HEK293T (cell line): Measurements from ENCODE around the gene FNTB.
A peak's percentile ranks its signal among the peaks of the same experiment; 100 is the strongest.

ENCODE experiments used
- CTCF ChIA-PET: fragments of 350-600 bp; formaldehyde crosslinking; extraction: SDS; loops from one replicate; lab custom pipeline; 2021; ENCODE audit warnings: antibody characterized with exemption, inconsistent platforms; lab: Yijun Ruan, JAX
- POLR2A ChIA-PET: fragments of 350-600 bp; formaldehyde crosslinking; extraction: SDS; loops from one replicate; lab custom pipeline; 2020; ENCODE audit warnings: antibody characterized with exemption, inconsistent platforms; lab: Yijun Ruan, JAX
- DNase-seq: peaks from one replicate; pipeline ENCODE4 v3.0.0; 2012; ENCODE audit warnings: mixed read lengths; ENCODE audit errors: extremely low spot score
- ARNT ChIP-seq: fragments of 450-650 bp; IDR thresholded peaks from 2 replicates; pipeline ENCODE4 v1.6.1; 2017; ENCODE audit warnings: mild to moderate bottlenecking
- BHLHE40 ChIP-seq: fragments of 450-650 bp; IDR thresholded peaks from 2 replicates; pipeline ENCODE4 v1.6.1; 2016; ENCODE audit warnings: mild to moderate bottlenecking, moderate library complexity, borderline replicate concordance
- CTBP1 ChIP-seq: fragments of 450-650 bp; IDR thresholded peaks from 2 replicates; pipeline ENCODE4 v1.6.1; 2016; ENCODE audit warnings: borderline replicate concordance
- ELF4 ChIP-seq: fragments of 450-650 bp; IDR thresholded peaks from 2 replicates; pipeline ENCODE4 v1.6.1; 2017; ENCODE audit warnings: antibody characterized with exemption
- FOXA1 ChIP-seq: fragments of 450-650 bp; IDR thresholded peaks from 2 replicates; pipeline ENCODE4 v1.6.1; 2016; ENCODE audit warnings: mild to moderate bottlenecking
- FOXK2 ChIP-seq: fragments of 450-650 bp; IDR thresholded peaks from 2 replicates; pipeline ENCODE4 v1.6.1; 2016; ENCODE audit warnings: mild to moderate bottlenecking
- FOXM1 ChIP-seq: fragments of 450-650 bp; IDR thresholded peaks from 2 replicates; pipeline ENCODE4 v1.6.1; 2017; ENCODE audit warnings: mild to moderate bottlenecking, borderline replicate concordance
- HDGF ChIP-seq: fragments of 450-650 bp; IDR thresholded peaks from 2 replicates; pipeline ENCODE4 v1.6.1; 2017; ENCODE audit warnings: antibody characterized with exemption, borderline replicate concordance
- L3MBTL2 ChIP-seq: fragments of 450-650 bp; conservative IDR thresholded peaks from 2 replicates; pipeline ENCODE4 v1.6.1; 2016; ENCODE audit warnings: mild to moderate bottlenecking
- LEF1 ChIP-seq: fragments of 450-650 bp; IDR thresholded peaks from 2 replicates; pipeline ENCODE4 v1.6.1; 2017; ENCODE audit warnings: mild to moderate bottlenecking, borderline replicate concordance
- NFRKB ChIP-seq: fragments of 450-650 bp; IDR thresholded peaks from 2 replicates; pipeline ENCODE4 v1.6.1; 2016; ENCODE audit warnings: mild to moderate bottlenecking, moderate library complexity
- SP1 ChIP-seq: fragments of 450-650 bp; IDR thresholded peaks from 2 replicates; pipeline ENCODE4 v1.6.1; 2017
- SUZ12 ChIP-seq: fragments of 450-650 bp; IDR thresholded peaks from 2 replicates; pipeline ENCODE4 v1.6.1; 2016; ENCODE audit warnings: mild to moderate bottlenecking
- TARDBP ChIP-seq: fragments of 450-650 bp; IDR thresholded peaks from 2 replicates; pipeline ENCODE4 v1.6.1; 2016
- ZNF384 ChIP-seq: fragments of 450-650 bp; IDR thresholded peaks from 2 replicates; pipeline ENCODE4 v1.6.1; 2016
- TF ChIP-seq, protein P1 (sequence below): fragments of 450-650 bp; IDR thresholded peaks from 2 replicates; pipeline ENCODE4 v1.6.1; 2016

Gene FNTB

DNA sequence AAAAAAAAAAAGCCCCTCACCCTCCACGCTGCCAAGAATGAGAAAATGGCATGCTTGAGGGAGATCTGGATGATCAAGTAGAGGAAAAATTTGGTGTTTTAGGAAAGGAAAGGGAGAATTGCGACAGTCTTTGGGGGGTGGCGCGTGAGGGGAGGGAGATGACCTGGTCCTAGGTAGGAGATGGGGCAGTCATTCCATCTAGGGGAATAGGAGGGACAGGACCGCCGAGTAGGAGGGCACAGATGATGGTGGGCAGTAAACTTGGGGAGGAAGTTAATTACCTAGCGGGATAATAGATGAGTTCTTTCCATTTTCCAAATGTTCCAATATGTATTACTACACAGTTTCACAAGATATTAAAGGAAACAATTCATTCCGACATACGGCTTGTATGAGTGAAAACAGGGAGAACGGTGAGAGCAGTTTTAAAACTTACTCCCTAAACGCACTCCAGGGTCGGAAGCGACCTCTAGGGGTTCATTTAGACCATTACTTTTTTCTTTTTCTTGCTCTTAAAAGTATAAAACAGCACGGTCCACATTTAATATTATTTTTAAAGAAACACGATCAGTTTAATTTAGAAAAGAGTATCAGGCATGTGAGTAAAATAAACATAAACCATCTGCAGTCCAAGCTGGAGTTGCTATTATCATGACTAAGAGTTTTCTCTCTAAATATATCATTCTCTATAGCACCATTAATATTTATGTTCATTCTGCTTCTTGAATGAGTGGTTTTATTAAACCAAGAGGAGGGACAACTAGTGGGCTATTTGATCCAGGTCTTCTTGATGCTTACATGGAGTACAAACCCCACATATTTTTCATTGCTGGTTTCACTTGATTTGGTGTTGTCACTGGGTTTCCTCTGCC, 3.0 kb upstream of the FNTB start:
- ChIA-PET CTCF (interaction anchor here (0.6 kb wide), 1 partner anchor 9 kb away, joined by 4 read pairs; no protein-coding TSS in a partner anchor), POLR2A (no interaction called here)
- DNase-seq: peak; percentile 41
- TF ChIP-seq HDGF (no peak), ZNF384 (peak; percentile 80)

DNA sequence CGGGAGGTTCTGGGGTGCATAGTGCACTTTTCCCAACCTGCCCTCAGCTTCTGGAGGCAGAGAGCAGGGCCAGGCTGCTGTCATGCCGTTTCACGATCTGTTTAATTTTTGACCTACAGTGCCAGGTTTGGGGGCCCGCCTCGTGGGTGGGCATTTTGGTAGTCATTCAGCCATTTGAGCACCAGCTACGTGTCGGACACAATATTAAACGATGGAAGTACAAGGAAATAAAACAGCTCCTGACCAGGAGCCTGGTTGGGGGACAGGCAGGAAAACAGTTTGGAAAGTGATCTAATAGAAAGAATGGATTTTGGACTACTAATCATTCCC, 708 bp downstream of the FNTB start:
- DNase-seq: no peak
- no peak for TF ChIP-seq FOXM1
- no peak for TF ChIP-seq SP1
- no peak for TF ChIP-seq FOXA1
- no peak for TF ChIP-seq L3MBTL2
- no peak for TF ChIP-seq CTBP1
- TF ChIP-seq NFRKB: no peak
- TF ChIP-seq LEF1: no peak
- no peak for TF ChIP-seq FOXK2
- TF ChIP-seq TARDBP: no peak
- TF ChIP-seq, protein P1, sequence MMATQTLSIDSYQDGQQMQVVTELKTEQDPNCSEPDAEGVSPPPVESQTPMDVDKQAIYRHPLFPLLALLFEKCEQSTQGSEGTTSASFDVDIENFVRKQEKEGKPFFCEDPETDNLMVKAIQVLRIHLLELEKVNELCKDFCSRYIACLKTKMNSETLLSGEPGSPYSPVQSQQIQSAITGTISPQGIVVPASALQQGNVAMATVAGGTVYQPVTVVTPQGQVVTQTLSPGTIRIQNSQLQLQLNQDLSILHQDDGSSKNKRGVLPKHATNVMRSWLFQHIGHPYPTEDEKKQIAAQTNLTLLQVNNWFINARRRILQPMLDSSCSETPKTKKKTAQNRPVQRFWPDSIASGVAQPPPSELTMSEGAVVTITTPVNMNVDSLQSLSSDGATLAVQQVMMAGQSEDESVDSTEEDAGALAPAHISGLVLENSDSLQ: no peak
- no peak for TF ChIP-seq SUZ12
- no peak for TF ChIP-seq BHLHE40
- TF ChIP-seq ELF4: no peak
- TF ChIP-seq ARNT: no peak
- no peak for TF ChIP-seq HDGF
- no peak for TF ChIP-seq ZNF384
- CTCF ChIA-PET: interaction anchor here (1.5 to 2.3 kb wide), 3 partner anchors 13 to 32 kb away, joined by 5 to 24 read pairs (median 10); no protein-coding TSS in a partner anchor
- POLR2A ChIA-PET: interaction anchor here (0.9 to 3.5 kb wide), 24 partner anchors 9 to 424 kb away, joined by 3 to 36 read pairs (median 6); partner anchors contain the start of genes CHURC1, MAX and RAB15

DNA sequence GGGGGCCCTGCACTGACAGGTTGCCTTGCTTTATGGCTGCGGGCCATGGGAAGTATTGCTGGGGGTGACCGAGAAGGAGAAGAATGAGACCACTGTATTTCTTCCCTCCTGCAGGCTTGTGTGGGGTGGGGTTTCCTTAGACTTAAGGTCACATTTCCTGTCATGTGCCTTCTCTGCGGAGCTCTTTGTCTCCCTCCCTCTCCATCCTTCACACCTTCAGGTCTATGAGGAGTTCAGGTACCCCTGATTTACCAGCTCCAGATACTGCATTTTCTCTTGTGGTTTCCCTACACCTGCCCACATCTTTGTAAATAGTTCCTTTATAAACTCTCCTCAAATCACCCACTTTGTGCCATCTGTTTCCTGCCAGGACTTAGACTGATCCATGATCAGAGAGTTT, 3.6 kb downstream of the FNTB start:
- TF ChIP-seq HDGF (no peak), FOXA1 (no peak), ZNF384 (no peak), SP1 (no peak), ARNT (no peak), SUZ12 (no peak), L3MBTL2 (no peak), NFRKB (no peak), BHLHE40 (no peak), FOXM1 (no peak), LEF1 (no peak), CTBP1 (no peak), FOXK2 (no peak), ELF4 (no peak)
- TF ChIP-seq, protein P1: no peak
- no peak for DNase-seq
- ChIA-PET POLR2A (interaction anchor here (1.1 kb wide), 1 partner anchor 8 kb away, joined by 3 read pairs; no protein-coding TSS in a partner anchor), CTCF (no interaction called here)

DNA sequence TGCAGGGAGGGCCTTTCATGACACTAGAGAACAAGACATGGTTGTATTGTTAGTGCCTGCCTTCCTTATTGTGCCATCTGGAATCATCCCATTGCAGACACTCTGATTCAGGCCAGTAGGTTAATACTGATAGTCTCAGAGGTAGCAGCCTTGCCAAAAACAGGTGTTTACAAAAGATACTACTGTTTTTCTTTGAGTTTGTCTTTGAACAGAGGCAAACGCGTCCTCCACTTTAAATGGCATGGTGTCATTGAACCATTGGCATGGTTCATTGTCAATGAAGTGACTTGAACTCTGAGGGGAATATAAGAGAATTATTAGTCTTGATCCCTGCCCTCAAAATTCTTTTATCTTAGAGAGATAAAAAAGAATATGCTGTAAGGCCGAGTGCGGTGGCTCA, 4.2 kb downstream of the FNTB start:
- POLR2A ChIA-PET: interaction anchor here (1.1 kb wide), 1 partner anchor 8 kb away, joined by 3 read pairs; no protein-coding TSS in a partner anchor
- CTCF ChIA-PET: no interaction called here
- DNase-seq: no peak
- TF ChIP-seq HDGF: no peak
- no peak for TF ChIP-seq SUZ12
- TF ChIP-seq FOXK2: no peak
- TF ChIP-seq TARDBP: no peak
- no peak for TF ChIP-seq CTBP1
- TF ChIP-seq ELF4: no peak
- TF ChIP-seq FOXM1: no peak
- TF ChIP-seq ZNF384: no peak
- no peak for TF ChIP-seq LEF1
- TF ChIP-seq BHLHE40: no peak
- TF ChIP-seq, protein P1: no peak
- TF ChIP-seq L3MBTL2: no peak
- TF ChIP-seq FOXA1: no peak
- no peak for TF ChIP-seq ARNT
- TF ChIP-seq NFRKB: no peak
- TF ChIP-seq SP1: no peak

DNA sequence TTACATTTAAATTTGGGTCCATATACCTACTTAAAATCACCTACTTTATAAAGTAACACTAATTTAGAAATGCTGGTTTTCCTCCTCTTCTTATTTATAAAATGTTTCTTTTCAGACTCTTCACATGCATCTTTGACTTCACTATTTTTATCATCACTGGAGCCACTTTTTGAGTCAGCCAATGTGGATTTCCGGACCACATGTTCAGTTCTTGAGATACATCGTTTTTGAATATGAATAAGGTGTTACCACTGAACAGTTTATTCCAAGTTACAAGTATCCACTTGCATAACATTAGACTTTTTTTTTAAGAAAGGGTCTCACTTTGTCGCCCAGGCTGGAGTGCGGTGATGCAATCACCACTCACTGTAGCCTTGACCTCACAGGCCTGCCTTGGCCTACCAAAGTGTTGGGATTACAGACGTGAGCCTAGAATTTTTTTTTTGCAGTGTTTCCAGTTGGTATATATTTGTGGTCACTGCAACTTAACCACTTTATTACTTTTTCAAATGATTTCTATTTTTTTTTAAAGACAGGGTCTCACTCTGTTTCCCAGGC, 5.7 kb downstream of the FNTB start:
- TF ChIP-seq HDGF (no peak), SUZ12 (no peak), L3MBTL2 (no peak), FOXA1 (no peak), BHLHE40 (no peak), TARDBP (no peak), NFRKB (no peak), SP1 (no peak), CTBP1 (no peak), ZNF384 (no peak)
- TF ChIP-seq, protein P1: no peak
- DNase-seq: no peak
- ChIA-PET CTCF (no interaction called here), POLR2A (interaction anchor here (0.6 kb wide), 1 partner anchor 9 kb away, joined by 3 read pairs; no protein-coding TSS in a partner anchor)
